Left renal cortex interstitium (tissue), 4 donors: ENCODE results near the gene SMG9. TPM values are rescaled to one million over a fixed set of nuclear protein-coding genes. Genes with fewer than 3 reads are reported as not detected.
A peak's percentile ranks its signal among the peaks of the same experiment; 100 is the strongest.

Experiments used
- DNase-seq, 4 donors: peaks; one replicate each; pipeline ENCODE4 v3.0.0-alpha.2; 2013; ENCODE audit warnings: low read depth in 4 of 4, low spot score in 2 of 4, missing footprints in 1 of 4
- polyA plus RNA-seq, 4 donors: library from polyadenylated mRNA; unstranded; fragments of 120-200 nt; gene quantifications; one replicate each; pipeline ENCODE4 v1.2.1, GENCODE V29; 2013; ENCODE audit not compliant: insufficient read length in 4 of 4

The SMG9 gene
- polyA plus RNA-seq, 4 donors: 35.7 to 77.9 (median 58.0) TPM

- DNase-seq: no peak
These were observed 27.8 kb downstream of the SMG9 start for GRCh38 chr19:43726736-43727592.

GRCh38 chr19:43725468-43725867 lies 29.3 kb downstream of the SMG9 start:
- no peak for DNase-seq

- no peak for DNase-seq
These were observed 29.9 kb downstream of the SMG9 start for GRCh38 chr19:43724896-43725295.

GRCh38 chr19:43723588-43723987 lies 31.2 kb downstream of the SMG9 start:
- DNase-seq: no peak

GRCh38 chr19:43721469-43722048 lies 33.2 kb downstream of the SMG9 start:
- DNase-seq: no peak

GRCh38 chr19:43720936-43721335 lies 33.8 kb downstream of the SMG9 start:
- no peak for DNase-seq

- no peak for DNase-seq
These were observed 34.8 kb downstream of the SMG9 start for GRCh38 chr19:43719918-43720317.

- DNase-seq: no peak
These were observed 35.3 kb downstream of the SMG9 start for GRCh38 chr19:43719378-43719868.

GRCh38 chr19:43718627-43719377 lies 36.0 kb downstream of the SMG9 start:
- DNase-seq: no peak

- no peak for DNase-seq
These were observed 39.0 kb downstream of the SMG9 start, which contains the start of gene IRGC for GRCh38 chr19:43715776-43716175. Gene IRGC, plus strand, starts transcription at chr19:43716076. Its CDS starts 2,483 bp downstream, at chr19:43718559.

GRCh38 chr19:43713208-43713607 lies 41.6 kb downstream of the SMG9 start:
- no peak for DNase-seq

GRCh38 chr19:43711751-43712355 lies 42.9 kb downstream of the SMG9 start:
- DNase-seq: no peak

GRCh38 chr19:43708716-43709115 lies 46.0 kb downstream of the SMG9 start:
- DNase-seq: no peak

- no peak for DNase-seq
These were observed 47.5 kb downstream of the SMG9 start for GRCh38 chr19:43707158-43707712.

GRCh38 chr19:43705729-43706128 lies 49.0 kb downstream of the SMG9 start:
- no peak for DNase-seq

GRCh38 chr19:43704002-43704705 lies 50.6 kb downstream of the SMG9 start:
- DNase-seq: no peak

- DNase-seq: no peak
These were observed 54.3 kb downstream of the SMG9 start for GRCh38 chr19:43700395-43701000.

GRCh38 chr19:43699506-43700394 lies 55.0 kb downstream of the SMG9 start:
- peak in 2 of 4 donors; percentile 41 to 44 for DNase-seq
